Measurements from ENCODE around the gene PLEKHJ1. TPM values are rescaled to one million over a fixed set of nuclear protein-coding genes. Genes with fewer than 3 reads are reported as not detected.

Gene PLEKHJ1
- total and polyA plus RNA-seq, 9 of the 15 experiments (the other 6 are each of a cell fraction or from before 2014, with no cell fraction given): 1.5 to 188 (median 63.9) TPM

DNA sequence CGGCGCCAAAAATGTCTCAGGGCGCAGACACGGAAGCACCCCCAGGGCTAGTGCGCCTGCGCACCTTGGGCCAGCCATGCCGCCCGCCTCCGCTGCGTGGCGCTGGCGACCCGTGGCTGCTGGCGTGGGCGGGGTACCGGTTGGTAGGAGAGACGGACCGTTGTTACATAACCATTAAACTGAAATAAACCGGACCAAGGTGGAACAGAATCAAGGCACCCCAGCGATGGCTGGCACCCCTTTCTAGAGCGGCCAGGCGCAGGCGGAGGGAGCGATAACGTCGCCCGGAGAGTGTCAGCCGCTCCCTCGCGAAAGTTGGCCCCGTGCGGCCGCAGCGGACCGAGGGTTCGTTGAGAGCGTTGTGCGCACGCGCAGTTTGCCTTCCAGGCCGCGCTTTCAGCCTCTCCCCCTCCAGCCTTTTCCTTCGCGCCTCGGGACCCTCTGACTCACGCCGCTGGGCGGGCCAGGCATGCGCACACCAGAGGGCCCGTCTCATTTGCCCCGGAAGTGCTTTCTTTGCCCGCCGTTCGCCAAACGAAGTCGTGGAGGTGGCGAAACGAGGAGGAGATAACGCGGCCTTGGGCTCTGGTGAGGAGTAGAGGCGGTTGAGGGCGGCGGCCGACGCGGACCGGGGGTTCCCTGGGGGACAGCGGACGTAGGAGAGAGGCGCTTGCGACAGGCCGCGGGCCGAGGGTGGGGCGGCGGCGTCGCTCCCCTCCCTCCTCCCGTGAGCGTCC, at the start of gene PLEKHJ1, which contains the start of gene SF3A2 (continued):
- TF ChIP-seq ZBTB26 (CRISPR knock-in tag; IDR thresholded peaks at IDR 0.05) (no peak), HNRNPH1 (optimal IDR thresholded peaks at IDR 0.05; ENCODE audit: low read depth, low read length) (no peak), TRIM24 (IDR thresholded peaks at IDR 0.05) (peak in 1 of 2 experiments; percentile 70; a peak in 2 of 4 replicates), MEF2D (tag; conservative IDR thresholded peaks at IDR 0.05; ENCODE audit: low read depth) (no peak), BCL6 (CRISPR knock-in tag; IDR thresholded peaks at IDR 0.05) (no peak), SMARCB1 (IDR thresholded peaks at IDR 0.05; ENCODE audit: insufficient read length, low read depth) (no peak), MXI1 (IDR thresholded peaks at IDR 0.05; ENCODE audit: low read depth, low read length) (peak; percentile 100), EZH2 (IDR thresholded peaks at IDR 0.05; ENCODE audit: borderline replicate concordance, low read depth, low read length) (no peak), YY1 (IDR thresholded peaks at IDR 0.05; ENCODE audit: borderline replicate concordance in 1 of 3, control insufficient read depth in 1 of 3, extremely low read depth in 1 of 3, insufficient read depth in 3 of 3, insufficient read length in 1 of 3, insufficient replicate concordance in 2 of 3, low read depth in 1 of 3, low read length in 2 of 3) (peak in 2 of 3 experiments; percentile 7 to 31), HNRNPL (IDR thresholded peaks at IDR 0.05; ENCODE audit: low read depth, low read length) (peak; percentile 73; the same call in 1 of the 2 replicates), MNT (conservative IDR thresholded peaks at IDR 0.05) (peak; percentile 88 to 90), HLTF (IDR thresholded peaks at IDR 0.05) (0 out of 2 replicates have a peak, but pooled peaks have one; percentile 12), HOMEZ (CRISPR knock-in tag; IDR thresholded peaks at IDR 0.05) (0 out of 2 replicates have a peak, but pooled peaks have one; percentile 23), PML (IDR thresholded peaks at IDR 0.05; ENCODE audit: low read length) (peak; percentile 65), SAP30 (IDR thresholded peaks at IDR 0.05; ENCODE audit: borderline replicate concordance, insufficient read depth, low read depth, low read length, poor library complexity, severe bottlenecking) (peak; percentile 62), PHB2 (IDR thresholded peaks at IDR 0.05; ENCODE audit: low read depth) (no peak), POLR2G (IDR thresholded peaks at IDR 0.05; ENCODE audit: low read depth, low read length) (peak; percentile 95), XRCC5 (IDR thresholded peaks at IDR 0.05; ENCODE audit: low read depth, low read length) (no peak), WHSC1 (IDR thresholded peaks at IDR 0.05; ENCODE audit: low read length) (no peak), TEAD4 (IDR thresholded peaks at IDR 0.05; ENCODE audit: low read length) (no peak), TEAD4 (CRISPR knock-in tag; IDR thresholded peaks at IDR 0.05; ENCODE audit: borderline replicate concordance) (no peak), ZNF830 (CRISPR knock-in tag; IDR thresholded peaks at IDR 0.05) (no peak), CEBPG (CRISPR knock-in tag; IDR thresholded peaks at IDR 0.05) (peak; percentile 3; the same call in 1 of the 2 replicates), CEBPG (tag; conservative IDR thresholded peaks at IDR 0.05 in 1 of 2, IDR thresholded peaks at IDR 0.05 in 1 of 2) (peak in 1 of 2 experiments; percentile 39; a peak in 2 of 4 replicates)

All from K562 (cell line).